Panc1 (cell line): ENCODE measurements around the gene SNHG17. TPM values are rescaled to one million over a fixed set of nuclear protein-coding genes. Genes with fewer than 3 reads are reported as not detected.

Experiments
- ATAC-seq: fragments of 200-7000 bp; cut with Tn5 transposase; 2 replicates; pipeline ENCODE4 v1.9.1; 2020; ENCODE audit warnings: mild to moderate bottlenecking, moderate library complexity
- BruUV-seq: library from RNA; stranded (reverse); fragments of 400-500 nt; replicated peaks from 2 replicates; lab custom pipeline; 2021; lab: Mats Ljungman, UMichigan
- CTCF ChIA-PET: fragments of 300-600 bp; sonication (Branson Sonifier 250); formaldehyde crosslinking; loops from one replicate; lab custom pipeline; 2022; ENCODE audit warnings: antibody characterized with exemption; lab: Charles Lee
- POLR2A ChIA-PET: fragments of 300-600 bp; sonication (Branson Sonifier 250); formaldehyde crosslinking; loops from one replicate; lab custom pipeline; 2022; ENCODE audit warnings: antibody characterized with exemption; lab: Charles Lee
- DNase-seq: peaks from one replicate; pipeline ENCODE4 v3.0.0-alpha.2; 2010; ENCODE audit warnings: low read depth, low spot score
- H3K27ac ChIP-seq: 2 replicates; pipeline ENCODE4 v1.5.1; 2011; ENCODE audit warnings: mild to moderate bottlenecking, low read length, inconsistent platforms
- H3K27me3 ChIP-seq: fragments of 200-500 bp; sonication (Bioruptor generic); 2 replicates; pipeline ENCODE4 v1.6.0; 2014; ENCODE audit warnings: low read length, inconsistent platforms; ENCODE audit not compliant: control insufficient read depth, insufficient read depth
- H3K36me3 ChIP-seq: fragments of 200-500 bp; sonication (Bioruptor generic); 2 replicates; pipeline ENCODE4 v1.5.1; 2014; ENCODE audit warnings: inconsistent platforms, mild to moderate bottlenecking, low read length, moderate library complexity; ENCODE audit not compliant: control insufficient read depth, insufficient read depth
- H3K4me1 ChIP-seq: 2 replicates; pipeline ENCODE4 v1.5.1; 2011; ENCODE audit warnings: inconsistent platforms, mild to moderate bottlenecking, low read length, moderate library complexity; ENCODE audit not compliant: control insufficient read depth, insufficient read depth
- H3K4me3 ChIP-seq, 2 experiments: 2 replicates each; pipeline ENCODE4 v1.5.1; 2011 to 2012; ENCODE audit warnings: low read depth in 2 of 2, low read length in 2 of 2, mild to moderate bottlenecking in 2 of 2, inconsistent platforms in 1 of 2, moderate library complexity in 1 of 2
- H3K9me3 ChIP-seq: fragments of 200-500 bp; sonication (Bioruptor generic); 2 replicates; pipeline ENCODE4 v1.5.1; 2014; ENCODE audit warnings: low read depth, mild to moderate bottlenecking, inconsistent platforms, low read length, moderate library complexity; ENCODE audit not compliant: control insufficient read depth, insufficient read depth
- CTCF ChIP-seq: fragments of 450-650 bp; IDR thresholded peaks from 2 replicates; pipeline ENCODE4 v1.5.1; 2017; ENCODE audit warnings: mild to moderate bottlenecking
- POLR2AphosphoS5 ChIP-seq: IDR thresholded peaks from 2 replicates; pipeline ENCODE4 v1.6.1; 2012; ENCODE audit warnings: mild to moderate bottlenecking, low read depth, low read length, moderate library complexity
- REST ChIP-seq, 2 experiments: IDR thresholded peaks; 2 replicates each; pipeline ENCODE4 v1.6.1; 2011 to 2012; ENCODE audit warnings: low read depth in 2 of 2, control low read depth in 1 of 2, low read length in 1 of 2, mild to moderate bottlenecking in 1 of 2, moderate library complexity in 1 of 2; ENCODE audit not compliant: insufficient read depth in 1 of 2
- SIN3A ChIP-seq: IDR thresholded peaks from 2 replicates; pipeline ENCODE4 v1.6.1; 2012; ENCODE audit warnings: low read depth, mild to moderate bottlenecking, low read length, moderate library complexity, borderline replicate concordance; ENCODE audit not compliant: insufficient read depth
- TCF7L2 ChIP-seq: IDR thresholded peaks from 2 replicates; pipeline ENCODE4 v1.6.1; 2011; ENCODE audit warnings: mild to moderate bottlenecking, low read depth, low read length, inconsistent platforms
- in situ Hi-C: cut with HindIII; loops from 2 replicates; pipeline ENCODE4 v1.10.0; 2016; ENCODE audit warnings: low sequenced_read_pairs, low pct_unique_long_range_greater_than_20kb
- intact Hi-C: fragments of 100-400 bp; cut with micrococcal nuclease; formaldehyde crosslinking; loops from one replicate; pipeline ENCODE4 v1.10.0; 2022; ENCODE audit not compliant: unreplicated experiment
- total RNA-seq: library from RNA; stranded (reverse); gene quantifications from one replicate; pipeline ENCODE4 v1.2.1, GENCODE V29; 2021; ENCODE audit not compliant: unreplicated experiment

Gene SNHG17
- total RNA-seq, 1 experiment from 2014 or later = 60.1 TPM

- intact Hi-C loops = no loop called here
- no peaks in the 10 kb centered on the region for H3K4me1 ChIP-seq
- in situ Hi-C loops = no loop called here
- no peaks in the 10 kb centered on the region for H3K27me3 ChIP-seq
- ChIA-PET CTCF (no interaction called here), POLR2A (no interaction called here)
- TF ChIP-seq SIN3A = no peak
- TF ChIP-seq POLR2AphosphoS5 = no peak
- TF ChIP-seq TCF7L2 = no peak
- no peak for TF ChIP-seq CTCF
- no peak for TF ChIP-seq REST (IDR thresholded peaks at IDR 0.05; ENCODE audit: insufficient read depth in 1 of 2, low read depth in 2 of 2, low read length in 1 of 2)
- no peak overlapping the region for H3K4me3 ChIP-seq
- ATAC-seq = peak; percentile 91
- no TSS peak for BruUV-seq
- DNase-seq = no peak
- no peak overlapping the region for H3K27ac ChIP-seq
- H3K36me3 ChIP-seq = no peaks in the 10 kb centered on the region; the same call in 1 of the 2 replicates
- H3K9me3 ChIP-seq = no peaks in the 10 kb centered on the region
These were observed 25.0 kb upstream of the SNHG17 start for GRCh38 chr20:38460040-38460623.

- H3K4me1 ChIP-seq = no peaks in the 10 kb centered on the region
- no peak for TF ChIP-seq SIN3A
- TF ChIP-seq REST (IDR thresholded peaks at IDR 0.05; ENCODE audit: insufficient read depth in 1 of 2, low read depth in 2 of 2, low read length in 1 of 2) = no peak
- no peak for TF ChIP-seq POLR2AphosphoS5
- no peak for TF ChIP-seq TCF7L2
- TF ChIP-seq CTCF = no peak
- H3K9me3 ChIP-seq = no peaks in the 10 kb centered on the region
- CTCF ChIA-PET = no interaction called here
- no peak for DNase-seq
- ATAC-seq = no peak
- H3K27me3 ChIP-seq = no peaks in the 10 kb centered on the region
- in situ Hi-C loops = no loop called here
- no peak overlapping the region for H3K4me3 ChIP-seq
- intact Hi-C loops = no loop called here
- POLR2A ChIA-PET = no interaction called here
- H3K27ac ChIP-seq = no peak overlapping the region
- BruUV-seq = no TSS peak
- H3K36me3 ChIP-seq = no peaks in the 10 kb centered on the region; the same call in 1 of the 2 replicates
These were observed 23.2 kb upstream of the SNHG17 start for GRCh38 chr20:38458314-38458713.
